ENCODE measurements around the gene ZNF101. TPM values are rescaled to one million over a fixed set of nuclear protein-coding genes. Genes with fewer than 3 reads are reported as not detected.
A peak's percentile ranks its signal among the peaks of the same experiment; 100 is the strongest.

ZNF101 gene
- total and polyA plus RNA-seq, 2 experiments from 2014 or later = 5.9 to 6.0 TPM

DNA sequence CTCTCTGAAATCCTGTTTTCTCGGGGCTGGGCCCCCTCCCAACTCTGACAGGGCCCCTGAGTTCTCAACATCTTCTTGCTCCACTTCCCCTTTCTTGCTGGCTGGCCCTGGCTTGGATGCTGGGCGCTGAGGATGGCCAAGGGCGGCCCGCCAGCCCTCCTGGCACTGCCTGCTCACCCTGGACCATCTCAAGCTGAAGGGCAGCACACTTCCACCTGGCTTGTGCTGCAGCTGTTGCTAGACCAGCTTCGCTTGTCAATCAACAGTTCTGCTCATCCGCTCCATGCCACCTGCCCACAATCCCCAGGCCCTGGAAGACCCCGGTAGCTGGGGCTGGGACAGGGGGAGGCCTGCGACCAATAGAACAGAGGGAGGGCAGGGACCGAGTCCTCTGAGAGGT is 18.3 kb upstream of the ZNF101 start:
- no peaks in the 10 kb centered on the region for H3K4me1 ChIP-seq (ENCODE audit: low read depth)
- no peak overlapping the region for H3K4me3 ChIP-seq
- no peak for DNase-seq (ENCODE audit: low read depth in 1 of 2, low spot score in 1 of 2)
- no peak for TF ChIP-seq CTCF (IDR thresholded peaks at IDR 0.05; ENCODE audit: low read depth, low read length)
- no peaks in the 10 kb centered on the region for H3K9me3 ChIP-seq (ENCODE audit: low read depth)
- H3K27ac ChIP-seq = no peak overlapping the region
- no peaks in the 10 kb centered on the region for H3K27me3 ChIP-seq
- peaks cover 58% of the 10 kb centered on the region for H3K36me3 ChIP-seq

DNA sequence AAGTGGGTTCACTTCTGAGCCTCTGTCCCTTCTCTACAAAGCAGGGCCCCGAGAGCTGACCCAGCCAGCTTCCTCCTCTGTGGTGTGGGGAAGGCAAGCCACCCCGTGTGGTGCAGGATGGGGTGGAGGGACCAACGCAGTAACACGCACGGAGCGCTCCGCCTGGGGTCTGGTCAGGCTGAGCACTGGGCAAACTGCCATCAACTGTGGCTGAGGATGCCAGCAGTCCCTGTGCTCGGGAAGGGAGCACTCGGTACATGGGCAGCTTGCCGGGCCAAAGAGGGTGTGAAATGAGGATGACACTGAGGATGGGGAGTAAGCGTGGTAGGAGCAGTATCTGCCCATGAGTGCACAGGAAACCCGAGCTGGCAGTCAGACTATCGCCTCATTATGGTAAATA is 17.6 kb upstream of the ZNF101 start:
- no peaks in the 10 kb centered on the region for H3K4me1 ChIP-seq (ENCODE audit: low read depth)
- H3K36me3 ChIP-seq = peaks cover 62% of the 10 kb centered on the region
- no peak for TF ChIP-seq CTCF (IDR thresholded peaks at IDR 0.05; ENCODE audit: low read depth, low read length)
- H3K9me3 ChIP-seq (ENCODE audit: low read depth) = no peaks in the 10 kb centered on the region
- DNase-seq (ENCODE audit: low read depth in 1 of 2, low spot score in 1 of 2) = no peak
- no peak overlapping the region for H3K4me3 ChIP-seq
- H3K27ac ChIP-seq = no peak overlapping the region
- H3K27me3 ChIP-seq = no peaks in the 10 kb centered on the region

DNA sequence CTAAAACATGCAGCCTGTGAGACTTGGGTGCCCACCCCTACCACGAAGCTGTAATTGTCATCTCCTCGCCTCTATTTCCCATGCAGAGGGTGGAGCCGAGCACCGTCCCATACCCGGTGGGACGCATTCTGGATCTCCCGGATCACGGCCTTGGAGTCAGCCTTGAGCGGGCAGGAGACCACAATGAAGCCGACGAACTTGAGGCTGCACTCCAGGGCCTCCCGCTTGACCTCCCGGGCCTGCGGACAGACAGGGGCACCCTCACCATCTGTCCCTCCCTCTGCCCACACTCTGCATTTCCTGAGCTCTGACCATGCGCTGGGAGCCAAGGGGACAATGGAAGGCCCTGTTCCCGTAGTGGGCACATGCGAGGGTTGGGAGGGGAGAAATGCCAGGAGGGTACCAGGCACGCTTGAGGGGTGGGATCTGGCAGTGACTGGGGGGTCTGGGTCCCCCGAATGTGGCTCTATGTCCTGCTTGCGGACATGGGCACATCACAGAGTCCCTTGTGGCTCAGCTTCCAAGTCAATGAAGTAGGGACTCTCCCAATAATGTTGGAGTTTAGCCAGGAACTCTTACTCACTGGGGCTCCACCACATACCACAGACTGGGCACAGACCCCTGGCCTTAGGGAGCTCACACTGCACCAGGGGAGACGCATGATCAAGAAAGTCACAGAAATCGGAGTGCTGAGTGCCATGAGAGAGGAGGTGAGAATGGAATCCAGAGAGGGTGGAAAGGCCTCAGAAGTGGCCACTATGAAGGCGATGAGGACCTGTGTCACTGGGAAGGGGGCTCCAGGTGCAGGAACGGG is 15.9 kb upstream of the ZNF101 start:
- peaks cover 56% of the 10 kb centered on the region for H3K36me3 ChIP-seq

GRCh38 chr19:19653597-19654147 is 15.0 kb upstream of the ZNF101 start:
- no peak for TF ChIP-seq CTCF (IDR thresholded peaks at IDR 0.05; ENCODE audit: low read depth, low read length)
- Histone ChIP-seq H3K4me1 (ENCODE audit: low read depth) (no peaks in the 10 kb centered on the region), H3K27ac (no peak overlapping the region), H3K4me3 (no peak overlapping the region), H3K9me3 (ENCODE audit: low read depth) (no peaks in the 10 kb centered on the region), H3K27me3 (no peaks in the 10 kb centered on the region), H3K36me3 (peaks cover 56% of the 10 kb centered on the region)
- DNase-seq (ENCODE audit: low read depth in 1 of 2, low spot score in 1 of 2) = no peak

More for the DNA sequence above, 15.9 kb upstream of the ZNF101 start:
- TF ChIP-seq CTCF (IDR thresholded peaks at IDR 0.05; ENCODE audit: low read depth, low read length) = no peak
- H3K4me1 ChIP-seq (ENCODE audit: low read depth) = no peaks in the 10 kb centered on the region
- H3K9me3 ChIP-seq (ENCODE audit: low read depth) = no peaks in the 10 kb centered on the region
- peak in 1 of 2 donors; percentile 21 for DNase-seq (ENCODE audit: low read depth in 1 of 2, low spot score in 1 of 2)
- no peak overlapping the region for H3K27ac ChIP-seq
- no peaks in the 10 kb centered on the region for H3K27me3 ChIP-seq
- no peak overlapping the region for H3K4me3 ChIP-seq

DNA sequence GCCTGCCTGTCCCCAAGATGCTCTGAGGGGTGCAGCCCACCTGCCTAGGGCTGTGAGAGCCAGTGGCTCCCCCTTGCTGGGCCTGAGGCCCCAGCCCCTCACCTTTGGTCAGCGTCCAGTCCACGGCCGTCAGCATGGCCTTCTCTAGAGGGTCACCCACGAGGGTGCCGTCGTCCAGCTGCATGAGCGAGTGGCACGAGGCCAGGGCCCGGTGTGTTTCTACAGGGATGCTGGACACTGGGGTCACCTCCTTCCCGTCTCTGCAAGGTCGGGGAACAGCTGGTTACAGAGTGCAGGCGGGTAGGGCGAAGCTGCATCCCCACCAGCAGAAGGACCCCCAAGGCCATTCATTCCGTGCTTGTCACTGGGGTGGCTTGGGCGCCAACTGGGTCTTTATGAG is 14.2 kb upstream of the ZNF101 start:
- H3K4me1 ChIP-seq (ENCODE audit: low read depth) = no peaks in the 10 kb centered on the region
- no peak for DNase-seq (ENCODE audit: low read depth in 1 of 2, low spot score in 1 of 2)
- no peak overlapping the region for H3K4me3 ChIP-seq
- H3K27ac ChIP-seq = no peak overlapping the region
- TF ChIP-seq CTCF (IDR thresholded peaks at IDR 0.05; ENCODE audit: low read depth, low read length) = no peak
- no peaks in the 10 kb centered on the region for H3K9me3 ChIP-seq (ENCODE audit: low read depth)
- H3K27me3 ChIP-seq = no peaks in the 10 kb centered on the region
- H3K36me3 ChIP-seq = peaks cover 51% of the 10 kb centered on the region
